GM23248 (cell line): ENCODE results near the gene SDC3. TPM values are rescaled to one million over a fixed set of nuclear protein-coding genes. Genes with fewer than 3 reads are reported as not detected.

ENCODE experiments used
- DNase-seq: peaks from one replicate; pipeline ENCODE4 v3.0.0-alpha.2; 2015
- H2AFZ ChIP-seq: fragments of 200-600 bp; sonication (generic); 2 replicates; pipeline ENCODE4 v1.6.1; 2016; ENCODE audit warnings: antibody characterized with exemption
- H3F3A ChIP-seq: fragments of 200-600 bp; sonication (generic); 2 replicates; pipeline ENCODE4 v1.6.1; 2016; ENCODE audit warnings: mild to moderate bottlenecking, antibody characterized with exemption, mixed run types; ENCODE audit not compliant: insufficient read depth
- H3K27ac ChIP-seq: fragments of 200-600 bp; sonication (generic); 2 replicates; pipeline ENCODE4 v1.5.1; 2016; ENCODE audit warnings: mild to moderate bottlenecking
- H3K27me3 ChIP-seq: fragments of 200-600 bp; sonication (generic); replicated peaks from 2 replicates; pipeline ENCODE4 v1.6.1; 2016; ENCODE audit warnings: mild to moderate bottlenecking; ENCODE audit not compliant: insufficient read depth
- H3K36me3 ChIP-seq: fragments of 200-600 bp; sonication (generic); 2 replicates; pipeline ENCODE4 v1.6.1; 2016; ENCODE audit warnings: low read depth, mild to moderate bottlenecking
- H3K4me1 ChIP-seq: fragments of 200-600 bp; sonication (generic); 2 replicates; pipeline ENCODE4 v1.6.1; 2016; ENCODE audit warnings: mild to moderate bottlenecking; ENCODE audit not compliant: insufficient read depth
- H3K4me2 ChIP-seq: fragments of 200-600 bp; sonication (generic); one replicate; pipeline ENCODE4 v1.6.1; 2016; ENCODE audit warnings: mild to moderate bottlenecking; ENCODE audit not compliant: unreplicated experiment
- H3K4me3 ChIP-seq: fragments of 200-600 bp; sonication (generic); 2 replicates; pipeline ENCODE4 v1.5.1; 2016; ENCODE audit warnings: mild to moderate bottlenecking
- H3K79me2 ChIP-seq: fragments of 200-600 bp; sonication (generic); 2 replicates; pipeline ENCODE4 v1.6.1; 2016; ENCODE audit warnings: mild to moderate bottlenecking; ENCODE audit not compliant: insufficient read depth
- H3K9ac ChIP-seq: fragments of 200-600 bp; sonication (generic); 2 replicates; pipeline ENCODE4 v1.6.1; 2016; ENCODE audit warnings: mild to moderate bottlenecking
- H3K9me2 ChIP-seq: fragments of 200-600 bp; sonication (generic); 2 replicates; pipeline ENCODE4 v1.6.1; 2016; ENCODE audit warnings: mixed run types, mild to moderate bottlenecking, moderate library complexity; ENCODE audit not compliant: insufficient read depth
- H3K9me3 ChIP-seq: fragments of 200-600 bp; sonication (generic); one replicate; pipeline ENCODE4 v1.6.1; 2017; ENCODE audit warnings: low read depth
- H4K20me1 ChIP-seq: fragments of 200-600 bp; sonication (generic); 2 replicates; pipeline ENCODE4 v1.6.0; 2016; ENCODE audit not compliant: insufficient read depth
- EZH2 ChIP-seq: fragments of 200-600 bp; sonication (generic); IDR thresholded peaks from 2 replicates; pipeline ENCODE4 v1.6.1; 2018; ENCODE audit warnings: antibody characterized with exemption, mild to moderate bottlenecking; ENCODE audit not compliant: insufficient read depth, poor library complexity, severe bottlenecking
- EZH2phosphoT487 ChIP-seq: fragments of 200-600 bp; sonication (generic); IDR thresholded peaks from 2 replicates; pipeline ENCODE4 v1.6.1; 2018; ENCODE audit warnings: antibody characterized with exemption, moderate library complexity, mild to moderate bottlenecking, low read depth; ENCODE audit not compliant: insufficient read depth
- WGBS, 2 experiments: methylation state at CpG; one replicate each; pipeline ENCODE4 v1.1.6; 2015 to 2017; ENCODE audit warnings: low lambda C conversion rate in 2 of 2, low coverage in 1 of 2; ENCODE audit errors: missing lambda C conversion rate in 2 of 2; 5-methylcytosine and 5-hydroxymethylcytosine counted together
- in situ Hi-C: fragments of 300-500 bp; cut with MboI; formaldehyde crosslinking; loops from 2 replicates; pipeline ENCODE4 v1.15.0; 2020
- polyA plus RNA-seq: library from polyadenylated mRNA; unstranded; fragments of >200 nt; fragmentation: Nextera tagmentation; extraction: Ambion mirVana; gene quantifications from 2 replicates; pipeline ENCODE4 v1.2.1, GENCODE V29; 2016
- total RNA-seq: library from RNA; depleted of rRNA; stranded (reverse); fragments of >200 nt; shearing (Covaris generic); gene quantifications from 2 replicates; pipeline ENCODE4 v1.2.3, GENCODE V29; 2014

The SDC3 gene
- total and polyA plus RNA-seq, 2 experiments from 2014 or later = 6.9 to 39.7 TPM

GRCh38 chr1:30866594-30866993 is 42.0 kb downstream of the SDC3 start:
- Histone ChIP-seq H3K4me2 (no peak overlapping the region), H3K9me3 (no peaks in the 10 kb centered on the region), H3K27ac (no peak overlapping the region), H3K27me3 (no peaks in the 10 kb centered on the region), H3K9ac (no peak overlapping the region), H3K4me1 (no peaks in the 10 kb centered on the region), H4K20me1 (no peaks in the 10 kb centered on the region), H3K79me2 (no peaks in the 10 kb centered on the region), H2AFZ (no peak overlapping the region), H3K36me3 (no peaks in the 10 kb centered on the region; the same call in 1 of the 2 replicates), H3K9me2 (no peaks in the 10 kb centered on the region), H3F3A (no peaks in the 10 kb centered on the region), H3K4me3 (no peak overlapping the region)
- TF ChIP-seq EZH2phosphoT487 (no peak), EZH2 (no peak)
- in situ Hi-C loops = no loop called here
- 70 to 85% methylated on average over 3 of the region's 3 CpGs for WGBS, 2 experiments
- DNase-seq = no peak

GRCh38 chr1:30864681-30865080 is 43.9 kb downstream of the SDC3 start:
- H3K4me1 ChIP-seq = no peaks in the 10 kb centered on the region
- in situ Hi-C loops = no loop called here
- no peak overlapping the region for H3K4me3 ChIP-seq
- H3K9ac ChIP-seq = no peak overlapping the region
- no peaks in the 10 kb centered on the region for H3K79me2 ChIP-seq
- WGBS, 2 experiments = 33 to 40% methylated on average over 7 of the region's 7 CpGs
- H3K27ac ChIP-seq = no peak overlapping the region
- no peaks in the 10 kb centered on the region for H4K20me1 ChIP-seq
- peak; percentile 20 for DNase-seq
- H3F3A ChIP-seq = no peaks in the 10 kb centered on the region
- H3K9me2 ChIP-seq = no peaks in the 10 kb centered on the region
- no peak overlapping the region for H3K4me2 ChIP-seq
- H3K9me3 ChIP-seq = no peaks in the 10 kb centered on the region
- no peaks in the 10 kb centered on the region for H3K27me3 ChIP-seq
- H3K36me3 ChIP-seq = no peaks in the 10 kb centered on the region
- TF ChIP-seq EZH2phosphoT487 (no peak), EZH2 (no peak)
- no peak overlapping the region for H2AFZ ChIP-seq

GRCh38 chr1:30863858-30864604 is 44.5 kb downstream of the SDC3 start:
- in situ Hi-C loops = no loop called here
- no peak overlapping the region for H3K27ac ChIP-seq
- no peaks in the 10 kb centered on the region for H3K27me3 ChIP-seq
- H4K20me1 ChIP-seq = no peaks in the 10 kb centered on the region
- no peaks in the 10 kb centered on the region for H3K9me2 ChIP-seq
- DNase-seq = no peak
- TF ChIP-seq EZH2phosphoT487 (no peak), EZH2 (no peak)
- no peaks in the 10 kb centered on the region for H3K79me2 ChIP-seq
- no peak overlapping the region for H3K9ac ChIP-seq
- H3K4me3 ChIP-seq = no peak overlapping the region
- 87 to 88% methylated on average over 8 of the region's 8 CpGs for WGBS, 2 experiments
- no peak overlapping the region for H2AFZ ChIP-seq
- H3K4me2 ChIP-seq = no peak overlapping the region
- no peaks in the 10 kb centered on the region for H3K9me3 ChIP-seq
- H3F3A ChIP-seq = no peaks in the 10 kb centered on the region
- peaks cover 4% of the 10 kb centered on the region for H3K4me1 ChIP-seq
- no peaks in the 10 kb centered on the region for H3K36me3 ChIP-seq

GRCh38 chr1:30860320-30860652 is 48.3 kb downstream of the SDC3 start:
- Histone ChIP-seq H3K36me3 (no peaks in the 10 kb centered on the region), H3K27me3 (no peaks in the 10 kb centered on the region), H2AFZ (no peak overlapping the region), H3K9me3 (no peaks in the 10 kb centered on the region), H3K27ac (no peak overlapping the region), H3K79me2 (no peaks in the 10 kb centered on the region), H3K4me1 (peaks cover 24% of the 10 kb centered on the region), H3K9me2 (no peaks in the 10 kb centered on the region), H4K20me1 (no peaks in the 10 kb centered on the region), H3K9ac (no peak overlapping the region), H3F3A (0 out of 2 replicates have a peak, but pooled peaks cover 3% of the 10 kb centered on the region), H3K4me2 (no peak overlapping the region), H3K4me3 (no peak overlapping the region)
- 85 to 86% methylated on average over 5 of the region's 5 CpGs for WGBS, 2 experiments
- TF ChIP-seq EZH2phosphoT487 = no peak
- TF ChIP-seq EZH2 = no peak
- in situ Hi-C loops = no loop called here
- no peak for DNase-seq
